ENCODE measurements around the gene MSTO1. TPM values are rescaled to one million over a fixed set of nuclear protein-coding genes. Genes with fewer than 3 reads are reported as not detected.
"Not testable (repeated sequence)": the region's sequence is repeated elsewhere in the genome, so short reads cannot be mapped to it uniquely, and the experiment has no call there.

MSTO1 gene
- total and polyA plus RNA-seq, 7 experiments from 2014 or later, result 15.6 to 129 (median 59.8) TPM

DNA sequence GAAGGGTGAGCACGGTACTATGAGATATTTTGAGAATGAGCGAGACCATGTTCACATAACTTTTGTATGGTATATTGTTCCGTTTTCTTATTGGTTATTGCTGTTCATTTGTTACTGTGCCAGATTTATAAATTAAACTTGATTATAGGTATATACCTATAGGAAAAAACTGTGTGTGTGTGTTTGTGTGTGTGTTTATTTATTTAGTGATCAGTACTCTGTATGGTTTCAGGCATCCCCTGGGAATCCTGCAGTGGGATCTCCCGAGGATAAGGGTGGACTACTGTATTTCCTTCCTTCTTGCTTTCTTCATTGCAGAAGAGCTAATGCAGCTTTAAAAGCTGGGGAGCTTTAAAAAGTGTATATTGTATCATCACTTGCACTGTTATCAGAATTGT, 39.4 kb upstream of the MSTO1 start:
- no peak overlapping the region for H3K4me3 ChIP-seq (ENCODE audit: low read length)
- intact Hi-C loops (cut with micrococcal nuclease), result no loop called here
- peaks cover 5 to 6% of the 10 kb centered on the region in 2 donors for H3K4me1 ChIP-seq (ENCODE audit: control insufficient read depth in 2 of 2, insufficient read depth in 2 of 2, low read length in 2 of 2)
- H3K9me3 ChIP-seq (ENCODE audit: control insufficient read depth in 2 of 3, low read length in 3 of 3), result no peaks in the 10 kb centered on the region
- no peaks in the 10 kb centered on the region for H3K27me3 ChIP-seq (ENCODE audit: control insufficient read depth in 2 of 2, insufficient read depth in 2 of 2, low read length in 2 of 2)
- ATAC-seq (no peak), DNase-seq (no peak)
- Mint-ChIP-seq H3K4me3 (no peak overlapping the region), H3K27me3 (no peaks in the 10 kb centered on the region), H3K9me3 (no peaks in the 10 kb centered on the region), H3K27ac (peak overlapping the region in 2 of 9 donors; percentile 28 to 62), H3K36me3 (peaks cover 0 to 12% (median 9%) of the 10 kb centered on the region in 5 donors), H3K4me1 (peaks cover 11 to 28% (median 19%) of the 10 kb centered on the region in 7 donors)
- H3K36me3 ChIP-seq (ENCODE audit: control insufficient read depth in 2 of 3, insufficient read depth in 3 of 3, low read length in 3 of 3), result peaks cover 0 to 8% (median 0%) of the 10 kb centered on the region in 3 experiments
- POLR2A ChIA-PET, result interaction anchor here (1.2 kb wide), 1 partner anchor 9 kb away, joined by 5 read pairs; no protein-coding TSS in a partner anchor
- CTCF ChIA-PET, result no interaction called here
- no peak overlapping the region for H3K27ac ChIP-seq (ENCODE audit: low read depth, low read length)

DNA sequence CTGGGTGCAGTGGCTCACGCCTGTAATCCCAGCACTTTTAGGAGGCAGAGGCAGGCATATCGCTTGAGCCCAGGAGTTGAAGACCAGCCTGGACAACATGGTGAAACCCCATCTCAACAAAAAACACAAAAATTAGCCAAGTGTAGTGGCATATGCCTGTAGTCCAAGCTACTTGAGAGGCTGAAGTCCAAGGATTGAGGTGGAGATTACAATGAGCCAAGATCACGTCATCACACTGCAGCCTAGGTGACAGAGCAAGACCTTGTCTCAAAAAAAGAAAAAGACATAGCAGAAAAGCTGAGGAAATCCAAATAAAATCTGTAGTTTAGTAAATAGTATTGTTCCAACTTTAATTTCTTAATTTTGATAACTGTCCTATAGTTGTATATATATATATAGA, 35.9 kb upstream of the MSTO1 start:
- Mint-ChIP-seq H3K27me3 (no peaks in the 10 kb centered on the region), H3K4me3 (no peak overlapping the region), H3K4me1 (peaks cover 8 to 21% (median 14%) of the 10 kb centered on the region in 7 donors), H3K27ac (no peak overlapping the region), H3K36me3 (peaks cover 0 to 10% (median 9%) of the 10 kb centered on the region in 5 donors), H3K9me3 (no peaks in the 10 kb centered on the region)
- ATAC-seq (no peak), DNase-seq (no peak)
- Histone ChIP-seq H3K4me3 (ENCODE audit: low read length) (no peak overlapping the region), H3K27ac (ENCODE audit: low read depth, low read length) (no peak overlapping the region), H3K9me3 (ENCODE audit: control insufficient read depth in 2 of 3, low read length in 3 of 3) (no peaks in the 10 kb centered on the region), H3K4me1 (ENCODE audit: control insufficient read depth in 2 of 2, insufficient read depth in 2 of 2, low read length in 2 of 2) (peaks cover 0 to 5% of the 10 kb centered on the region in 2 donors), H3K27me3 (ENCODE audit: control insufficient read depth in 2 of 2, insufficient read depth in 2 of 2, low read length in 2 of 2) (no peaks in the 10 kb centered on the region), H3K36me3 (ENCODE audit: control insufficient read depth in 2 of 3, insufficient read depth in 3 of 3, low read length in 3 of 3) (peaks cover 0 to 8% (median 0%) of the 10 kb centered on the region in 3 experiments)
- intact Hi-C loops (cut with micrococcal nuclease), result no loop called here
- ChIA-PET CTCF (no interaction called here), POLR2A (interaction anchor here (1.4 kb wide), 1 partner anchor 10 kb away, joined by 6 read pairs; the partner anchor contains the start of gene ASH1L)

DNA sequence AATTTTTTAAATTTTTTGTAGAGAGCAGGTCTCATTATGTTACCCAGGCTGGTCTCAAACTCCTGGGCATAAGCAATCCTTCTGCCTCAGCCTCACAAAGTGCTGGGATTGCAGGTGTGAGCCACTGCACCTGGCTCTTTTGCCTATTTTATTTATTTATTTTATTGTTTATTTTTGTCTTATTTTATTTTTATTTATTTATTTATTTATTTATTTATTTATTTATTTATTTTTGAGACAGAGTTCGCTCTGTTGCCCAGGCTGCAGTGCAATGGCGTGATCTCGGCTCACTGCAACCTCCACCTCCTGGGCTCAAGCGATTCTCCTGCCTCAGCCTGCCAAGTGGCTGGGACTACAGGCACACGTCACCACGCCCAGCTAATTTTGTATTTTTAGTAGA, 34.4 kb upstream of the MSTO1 start:
- H3K4me1 ChIP-seq (ENCODE audit: control insufficient read depth in 2 of 2, insufficient read depth in 2 of 2, low read length in 2 of 2); H3K27ac ChIP-seq (ENCODE audit: low read depth, low read length); H3K36me3 ChIP-seq (ENCODE audit: control insufficient read depth in 2 of 3, insufficient read depth in 3 of 3, low read length in 3 of 3); H3K27me3 Mint-ChIP-seq; H3K9me3 Mint-ChIP-seq; H3K4me3 ChIP-seq (ENCODE audit: low read length); POLR2A ChIA-PET; CTCF ChIA-PET; H3K4me1 Mint-ChIP-seq; ATAC-seq; H3K9me3 ChIP-seq (ENCODE audit: control insufficient read depth in 2 of 3, low read length in 3 of 3); H3K36me3 Mint-ChIP-seq; H3K27me3 ChIP-seq (ENCODE audit: control insufficient read depth in 2 of 2, insufficient read depth in 2 of 2, low read length in 2 of 2); intact Hi-C loops (cut with micrococcal nuclease); DNase-seq; H3K4me3 Mint-ChIP-seq; H3K27ac Mint-ChIP-seq: not testable (repeated sequence)

DNA sequence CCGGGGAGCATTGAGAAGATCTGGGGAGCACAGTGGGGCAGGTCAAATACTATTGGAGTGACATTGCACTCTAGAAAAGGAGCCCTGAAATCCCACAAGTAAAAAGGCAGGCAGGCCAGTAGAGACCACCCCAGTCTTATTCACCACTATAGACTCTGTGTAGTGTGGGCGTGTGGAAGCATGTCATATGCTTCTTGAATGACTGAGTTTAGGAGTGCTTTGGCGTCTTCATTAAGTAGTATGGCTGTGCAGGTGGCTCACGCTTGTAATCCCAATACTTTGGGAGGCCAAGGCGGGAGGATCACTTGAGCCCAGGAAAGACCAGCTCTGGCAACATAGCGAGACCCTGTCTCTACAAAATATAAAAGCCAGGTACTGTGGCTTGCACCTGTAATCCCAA, 26.2 kb upstream of the MSTO1 start:
- H3K4me1 ChIP-seq (ENCODE audit: control insufficient read depth in 2 of 2, insufficient read depth in 2 of 2, low read length in 2 of 2); H3K9me3 ChIP-seq (ENCODE audit: control insufficient read depth in 2 of 3, low read length in 3 of 3); H3K27ac ChIP-seq (ENCODE audit: low read depth, low read length); H3K36me3 ChIP-seq (ENCODE audit: control insufficient read depth in 2 of 3, insufficient read depth in 3 of 3, low read length in 3 of 3); intact Hi-C loops (cut with micrococcal nuclease); H3K27ac Mint-ChIP-seq; H3K9me3 Mint-ChIP-seq; H3K36me3 Mint-ChIP-seq; H3K27me3 Mint-ChIP-seq; POLR2A ChIA-PET; ATAC-seq; CTCF ChIA-PET; H3K4me1 Mint-ChIP-seq; H3K4me3 Mint-ChIP-seq; DNase-seq; H3K4me3 ChIP-seq (ENCODE audit: low read length); H3K27me3 ChIP-seq (ENCODE audit: control insufficient read depth in 2 of 2, insufficient read depth in 2 of 2, low read length in 2 of 2): not testable (repeated sequence)

DNA sequence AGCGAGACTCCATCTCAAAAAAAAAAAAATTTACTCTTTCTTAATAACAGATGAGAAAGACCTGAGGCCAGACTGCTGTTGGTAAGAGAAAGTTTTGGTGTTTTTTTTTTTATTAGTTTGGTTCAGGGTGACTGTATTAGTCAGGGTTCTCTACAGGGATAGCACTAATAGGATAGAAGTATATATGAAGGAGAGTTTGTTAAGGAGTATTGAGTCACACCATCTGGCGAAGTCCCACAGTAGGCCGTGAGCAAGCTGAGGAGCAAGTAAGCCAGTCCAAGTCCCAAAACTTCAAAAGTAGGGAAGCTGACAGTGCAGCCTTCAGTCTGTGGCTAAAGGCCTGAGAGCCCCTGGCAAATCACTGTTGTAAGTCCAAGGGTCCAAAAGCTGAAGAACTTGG, 20.7 kb upstream of the MSTO1 start:
- CTCF ChIA-PET, result interaction anchor here (0.7 kb wide), 1 partner anchor 282 kb away, joined by 6 read pairs; no protein-coding TSS in a partner anchor
- POLR2A ChIA-PET; ATAC-seq; H3K4me3 Mint-ChIP-seq; H3K9me3 Mint-ChIP-seq; H3K27me3 ChIP-seq (ENCODE audit: control insufficient read depth in 2 of 2, insufficient read depth in 2 of 2, low read length in 2 of 2); H3K4me1 Mint-ChIP-seq; H3K36me3 Mint-ChIP-seq; H3K27ac ChIP-seq (ENCODE audit: low read depth, low read length); H3K36me3 ChIP-seq (ENCODE audit: control insufficient read depth in 2 of 3, insufficient read depth in 3 of 3, low read length in 3 of 3); H3K27me3 Mint-ChIP-seq; H3K4me3 ChIP-seq (ENCODE audit: low read length); DNase-seq; H3K9me3 ChIP-seq (ENCODE audit: control insufficient read depth in 2 of 3, low read length in 3 of 3); H3K4me1 ChIP-seq (ENCODE audit: control insufficient read depth in 2 of 2, insufficient read depth in 2 of 2, low read length in 2 of 2); intact Hi-C loops (cut with micrococcal nuclease): not testable (repeated sequence)
- peak overlapping the region in 1 of 9 donors; percentile 20 for H3K27ac Mint-ChIP-seq

DNA sequence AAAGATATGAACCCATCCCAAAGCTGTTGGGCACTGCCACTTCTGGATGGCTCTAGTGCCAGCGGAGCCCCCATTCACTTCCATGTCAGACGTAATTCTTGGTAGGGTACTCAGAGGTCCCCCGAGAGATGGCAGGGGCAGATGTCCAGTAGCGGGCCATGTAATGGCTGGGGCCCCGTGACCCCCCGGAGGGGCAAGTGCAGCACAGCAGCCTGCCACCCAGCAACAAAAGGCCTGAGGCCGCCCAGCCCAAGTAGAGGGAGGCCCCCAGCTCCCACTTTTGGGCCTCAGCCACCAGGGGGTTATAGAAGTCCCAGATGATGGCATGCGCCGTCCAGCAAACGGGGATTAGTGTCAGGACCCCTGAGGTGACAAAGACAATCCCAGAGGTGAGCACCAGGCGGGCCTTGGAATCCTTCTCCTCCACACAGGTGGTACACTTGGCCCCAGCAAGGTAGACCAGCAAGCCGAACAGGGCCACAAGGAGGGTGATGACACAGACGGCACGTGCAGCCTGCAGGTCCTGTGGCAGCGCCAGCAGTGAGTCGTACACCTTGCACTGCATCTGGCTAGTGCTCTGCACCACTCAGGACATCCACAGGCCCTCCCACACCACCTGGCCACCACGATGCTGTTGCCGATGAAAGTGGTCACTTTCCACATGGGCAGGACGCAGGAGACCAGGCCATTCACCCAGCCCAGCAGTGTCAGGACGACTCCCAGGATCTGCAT, 19.3 kb upstream of the MSTO1 start:
- H3K36me3 ChIP-seq (ENCODE audit: control insufficient read depth in 2 of 3, insufficient read depth in 3 of 3, low read length in 3 of 3); H3K27ac ChIP-seq (ENCODE audit: low read depth, low read length); ATAC-seq; H3K4me1 Mint-ChIP-seq; H3K9me3 Mint-ChIP-seq; H3K4me3 Mint-ChIP-seq; H3K27me3 ChIP-seq (ENCODE audit: control insufficient read depth in 2 of 2, insufficient read depth in 2 of 2, low read length in 2 of 2); H3K27me3 Mint-ChIP-seq; H3K36me3 Mint-ChIP-seq; H3K9me3 ChIP-seq (ENCODE audit: control insufficient read depth in 2 of 3, low read length in 3 of 3); POLR2A ChIA-PET; H3K4me1 ChIP-seq (ENCODE audit: control insufficient read depth in 2 of 2, insufficient read depth in 2 of 2, low read length in 2 of 2); DNase-seq; H3K4me3 ChIP-seq (ENCODE audit: low read length): not testable (repeated sequence)
- peak overlapping the region in 1 of 9 donors; percentile 41 for H3K27ac Mint-ChIP-seq
- CTCF ChIA-PET, result interaction anchor here (0.6 to 2.8 kb wide), 3 partner anchors 124 to 339 kb away, joined by 3 to 9 read pairs (median 6); no protein-coding TSS in a partner anchor
- intact Hi-C loops (cut with micrococcal nuclease), result loop anchor here in 1 of 2 donors (5.0 kb wide), 2 partner anchors 268 to 498 kb away; partner anchors contain the start of gene RUSC1
